Epithelial cell of prostate (primary cell): Measurements from ENCODE around the gene LCP1.

Source experiments
- DNase-seq: peaks from one replicate; pipeline ENCODE4 v3.0.0-alpha.2; 2011; ENCODE audit warnings: low read depth, low spot score
- H3K27ac ChIP-seq: fragments of 450-650 bp; 2 replicates; pipeline ENCODE4 v1.5.1; 2017; ENCODE audit warnings: mild to moderate bottlenecking

The LCP1 gene

DNA sequence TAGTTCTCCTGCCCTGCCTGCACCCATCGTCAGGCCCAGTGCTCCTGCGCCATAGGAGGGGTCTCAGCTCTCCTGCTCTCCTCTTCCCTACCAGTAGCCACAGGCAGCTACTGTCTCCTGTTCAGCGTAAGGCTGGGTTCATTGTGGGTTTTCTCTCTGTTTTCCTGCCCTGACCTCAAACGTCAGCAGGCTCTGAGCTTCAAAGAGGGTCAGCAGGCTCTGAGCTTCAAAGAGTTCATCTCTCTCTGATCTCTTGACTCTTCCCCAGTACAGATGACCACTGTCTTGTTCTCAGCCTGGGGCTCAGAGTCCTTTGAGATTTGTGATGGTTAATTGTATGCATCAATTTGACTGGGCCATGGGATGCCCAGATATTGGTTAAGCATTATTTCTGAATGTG, 72.5 kb downstream of the LCP1 start:
- no peak for DNase-seq
- H3K27ac ChIP-seq = no peak overlapping the region

DNA sequence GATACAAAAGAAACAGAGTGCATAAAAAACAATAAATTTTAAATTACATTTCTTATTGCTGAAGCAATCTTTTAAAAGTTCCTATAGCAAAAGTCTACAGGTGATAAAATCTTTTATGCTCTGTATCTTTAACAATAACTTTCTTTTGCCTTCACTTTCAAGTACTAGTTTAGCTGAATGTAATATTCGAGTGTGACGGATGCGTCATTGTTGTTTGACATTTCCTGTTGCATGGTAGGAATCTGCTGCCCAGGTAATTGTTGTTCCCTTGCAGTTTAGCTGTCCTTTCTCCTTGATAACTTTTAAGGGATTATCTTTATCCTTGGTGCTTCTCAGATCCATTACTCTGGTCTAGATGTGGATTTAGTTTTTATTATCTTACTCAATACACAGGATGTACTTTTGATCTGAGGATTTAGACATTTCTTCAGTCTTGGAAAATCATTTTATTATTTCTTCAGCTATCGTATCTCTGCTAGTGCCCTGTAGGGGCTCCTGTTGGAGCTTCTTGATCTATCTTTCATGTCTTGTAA, 75.1 kb downstream of the LCP1 start:
- H3K27ac ChIP-seq = no peak overlapping the region
- DNase-seq = no peak

DNA sequence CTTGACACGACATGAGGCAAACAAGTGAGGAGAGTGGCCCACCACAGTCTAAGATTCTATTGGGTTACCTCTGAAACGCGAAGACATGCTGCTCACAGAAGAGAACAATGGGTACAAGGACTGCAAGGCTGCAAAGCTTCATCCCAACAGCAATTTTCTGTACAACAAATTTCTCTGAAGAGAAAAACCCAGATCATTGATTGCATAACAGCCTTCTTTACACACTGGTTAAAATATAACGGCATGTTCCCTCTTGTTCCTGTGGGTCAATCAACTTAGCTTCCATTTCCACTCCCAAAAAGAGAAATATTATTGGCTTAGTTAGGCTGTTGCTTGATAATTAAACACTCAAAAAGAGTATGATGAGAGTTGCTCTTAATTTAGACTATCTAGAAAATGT, 77.1 kb downstream of the LCP1 start, which contains the start of gene CPB2:
CPB2 (minus strand) TSS at position 166 of the 400 bp plus-strand sequence; CDS start at position 142, 24 bp downstream.
- DNase-seq = no peak
- no peak within 1 kb of the TSS for H3K27ac ChIP-seq

DNA sequence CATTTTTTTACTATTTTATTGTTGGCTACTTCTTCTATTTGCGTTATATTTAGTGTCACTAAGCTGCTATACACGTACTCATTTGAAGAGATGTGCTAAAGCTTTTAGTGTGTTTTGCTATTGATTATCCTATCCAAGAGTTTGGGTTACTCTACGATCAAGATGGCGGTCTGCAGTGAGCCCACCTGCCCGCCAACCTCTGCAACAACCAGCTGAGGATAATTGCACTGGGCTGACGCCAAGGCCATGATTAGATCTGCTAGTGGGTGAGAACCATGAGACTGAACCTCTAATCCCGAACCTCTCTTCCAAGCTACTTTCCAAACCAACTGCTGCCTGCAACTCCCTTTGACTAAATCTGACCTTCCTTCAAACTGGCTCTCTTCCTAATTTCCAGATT, 78.9 kb downstream of the LCP1 start:
- DNase-seq = no peak
- H3K27ac ChIP-seq = no peak overlapping the region

DNA sequence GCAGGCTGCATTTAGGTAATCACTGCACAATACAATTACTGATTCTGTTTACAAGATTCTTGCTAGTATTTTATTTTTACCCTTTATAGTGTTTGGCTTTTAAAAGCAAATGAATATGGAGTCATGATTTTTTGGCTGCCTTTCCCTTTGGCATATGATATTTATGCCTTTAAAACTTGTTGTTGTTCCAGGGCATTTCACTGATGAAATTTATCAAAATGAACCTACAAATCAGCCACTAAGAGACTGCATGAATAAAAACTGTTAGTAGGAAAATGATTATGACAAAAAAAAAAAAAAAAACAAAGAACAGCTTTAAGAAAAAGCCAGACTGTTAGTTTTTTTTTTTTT, 79.7 kb downstream of the LCP1 start:
- DNase-seq = no peak
- H3K27ac ChIP-seq = no peak overlapping the region

DNA sequence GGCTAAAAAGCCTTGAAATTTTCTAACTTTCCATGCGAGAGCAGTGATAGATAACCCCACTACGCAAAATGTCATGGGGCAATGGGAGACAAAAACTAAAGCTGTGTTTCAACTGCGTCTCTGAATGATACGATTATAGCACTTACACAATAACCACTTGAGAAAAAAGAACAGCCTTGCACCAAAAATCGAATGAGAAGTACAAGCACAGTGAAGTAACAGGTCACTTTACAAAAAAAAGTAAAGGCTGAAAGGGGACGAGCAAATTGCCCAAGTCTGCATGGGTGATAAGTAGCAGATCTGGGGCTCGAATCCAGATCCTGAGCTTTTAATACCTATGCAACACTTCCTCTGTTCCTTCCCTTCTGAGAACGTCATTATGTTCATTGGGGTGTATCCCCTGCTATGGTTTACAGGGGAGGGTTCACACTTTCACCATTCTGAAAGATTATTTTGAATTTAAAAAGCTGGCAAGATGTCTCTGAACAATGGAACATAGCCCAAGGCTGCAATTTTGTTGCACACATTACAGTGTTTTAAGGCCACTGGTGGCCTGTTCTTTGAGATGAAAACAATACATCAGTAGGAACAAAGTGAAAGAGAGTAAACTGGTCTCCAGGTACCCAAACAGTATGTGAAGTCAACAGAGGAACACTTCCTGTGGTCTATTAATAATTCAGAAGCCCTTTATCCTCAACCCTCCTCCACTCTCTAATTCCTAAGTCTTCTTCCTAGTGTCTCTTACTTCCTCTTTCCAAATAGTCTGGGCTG, 80.3 kb downstream of the LCP1 start:
- no peak overlapping the region for H3K27ac ChIP-seq
- no peak for DNase-seq

DNA sequence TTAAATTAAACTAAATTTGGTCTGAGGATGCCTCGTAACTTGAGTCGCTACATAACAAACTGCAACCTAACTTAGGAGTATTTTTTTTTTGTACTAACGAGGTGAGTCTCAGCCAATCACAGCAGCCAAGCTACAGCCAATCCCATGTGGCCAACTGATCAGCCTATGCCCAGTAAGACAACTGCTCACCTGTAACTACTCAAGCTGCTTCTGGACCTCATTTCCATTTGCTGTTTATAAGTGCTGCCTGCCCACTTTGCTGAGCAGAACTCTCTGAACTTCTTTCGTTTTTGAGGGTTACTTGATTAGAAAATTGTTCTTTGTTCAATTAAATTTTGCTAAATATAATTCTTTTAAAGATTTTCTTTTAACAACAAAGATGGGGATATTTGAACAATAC, 81.0 kb downstream of the LCP1 start:
- DNase-seq = no peak
- H3K27ac ChIP-seq = no peak overlapping the region

DNA sequence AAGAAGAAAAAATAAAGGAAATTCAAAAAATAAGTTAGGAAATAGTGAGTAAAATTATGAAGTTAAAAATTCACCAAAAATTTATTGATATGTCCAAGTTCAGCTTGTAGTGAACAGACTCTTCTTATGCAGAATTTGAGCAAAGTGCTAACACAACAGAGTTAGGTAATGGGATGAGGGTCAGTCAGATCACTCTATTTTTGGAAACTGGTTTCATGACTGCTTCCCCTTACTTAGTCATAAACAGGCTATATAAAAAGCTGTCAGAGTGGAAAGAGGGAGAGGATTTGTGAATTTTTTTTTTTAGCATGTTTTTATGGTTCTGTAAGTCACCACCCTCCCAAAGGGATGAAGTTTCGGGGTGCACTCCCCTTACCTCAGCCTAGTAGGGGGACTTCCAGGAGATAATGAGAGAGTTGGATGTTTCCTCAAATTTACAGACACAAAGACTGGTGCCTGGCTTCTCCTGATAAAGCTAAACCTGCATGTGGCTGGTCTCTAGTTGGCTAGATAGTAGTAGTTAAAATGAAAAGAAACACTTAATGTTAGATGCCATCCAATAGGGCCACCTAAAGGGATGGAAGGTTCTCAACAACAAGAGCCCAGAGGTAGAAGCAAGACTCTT, 81.7 kb downstream of the LCP1 start:
- no peak for DNase-seq

DNA sequence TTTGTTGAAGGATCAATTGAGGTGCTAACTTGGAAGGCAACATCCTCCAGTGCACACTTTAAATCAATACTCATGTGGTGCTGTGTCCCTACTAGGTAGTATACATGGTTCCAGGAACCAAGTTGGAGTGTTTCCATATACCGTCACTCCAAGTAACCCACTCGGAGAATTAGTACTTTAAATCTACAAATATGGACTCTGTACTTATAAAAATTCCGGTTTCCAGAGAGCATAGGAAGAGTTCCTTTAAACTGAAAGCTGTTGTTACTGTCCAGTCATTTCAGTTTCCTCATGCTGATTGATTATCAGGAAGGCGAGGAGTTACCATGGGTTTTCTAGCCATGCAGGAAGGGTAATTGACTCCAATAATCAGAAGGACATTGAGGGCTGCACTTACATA, 84.3 kb downstream of the LCP1 start:
- no peak for DNase-seq
- H3K27ac ChIP-seq = no peak overlapping the region

More for the DNA sequence above, 81.7 kb downstream of the LCP1 start:
- no peak overlapping the region for H3K27ac ChIP-seq

DNA sequence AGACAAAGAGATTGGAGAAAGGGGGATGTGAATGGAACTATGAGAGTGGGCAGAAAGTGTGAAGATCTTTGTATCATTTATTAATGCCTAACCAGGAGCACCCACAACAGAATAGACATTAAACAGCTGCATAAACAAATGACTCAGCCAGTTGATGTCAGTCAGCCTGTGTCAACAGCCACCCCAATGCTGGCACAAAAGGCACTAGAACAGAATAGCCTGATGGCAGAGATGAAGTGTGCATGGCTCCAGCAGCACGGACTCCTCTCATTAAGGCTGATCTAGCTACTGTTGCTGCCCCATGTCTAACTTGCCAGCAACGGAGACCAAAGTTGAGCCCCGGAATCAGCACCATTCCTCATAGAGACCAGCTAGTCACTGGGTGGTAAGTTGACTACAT, 85.0 kb downstream of the LCP1 start:
- no peak overlapping the region for H3K27ac ChIP-seq
- DNase-seq = no peak

DNA sequence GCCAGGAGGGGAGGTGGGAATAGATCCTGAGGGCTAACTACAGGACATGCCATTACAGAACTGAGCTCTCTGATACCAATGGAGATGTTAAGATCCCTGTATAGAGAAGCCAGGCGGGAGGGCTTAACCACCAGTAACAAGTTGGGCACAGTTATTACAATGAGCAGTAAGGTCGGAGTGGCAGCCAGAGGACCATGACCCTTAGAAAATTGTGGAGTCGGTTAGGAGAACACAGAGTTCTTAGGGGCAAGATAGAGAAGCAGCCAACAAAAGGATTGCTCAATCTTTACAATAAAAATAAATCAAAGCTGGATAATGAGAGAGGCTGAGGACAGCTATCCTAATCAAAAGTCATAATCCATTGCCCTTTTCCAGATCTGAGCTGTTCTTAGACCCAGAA, 87.5 kb downstream of the LCP1 start:
- no peak for DNase-seq
- no peak overlapping the region for H3K27ac ChIP-seq

DNA sequence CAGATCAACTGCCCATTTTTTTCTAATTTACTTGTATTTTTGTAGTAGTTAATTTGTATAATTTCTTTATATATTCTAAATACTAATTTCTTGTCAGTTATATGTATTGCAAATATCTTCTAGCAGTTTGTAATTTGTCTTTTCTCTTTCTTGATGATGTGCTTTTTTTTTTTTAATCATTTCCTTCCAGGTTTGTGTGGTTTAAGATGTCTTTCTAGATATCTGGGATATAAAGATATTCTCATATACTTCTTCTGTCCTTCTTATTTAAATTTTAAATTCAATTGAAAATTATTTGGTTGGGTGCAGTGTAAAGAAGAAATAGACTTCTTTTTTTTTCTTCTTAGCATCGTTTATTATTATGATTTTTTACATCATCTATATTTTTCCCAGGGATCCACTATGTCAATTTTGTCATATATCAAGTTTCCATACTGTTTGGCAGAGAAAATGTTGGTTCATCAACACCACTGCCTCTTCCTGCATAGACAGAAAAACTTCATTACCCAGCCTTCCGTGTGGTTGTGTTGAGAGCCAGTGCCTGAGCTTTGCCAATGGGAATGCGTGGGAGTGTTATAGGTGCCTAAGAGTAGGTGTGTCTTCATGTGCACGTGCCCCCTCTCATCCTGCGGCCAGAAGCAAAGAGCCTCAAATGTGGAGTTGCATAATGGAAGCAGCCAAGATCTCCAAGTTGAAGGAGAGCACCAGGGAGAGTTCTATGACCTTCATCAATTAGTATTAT, 93.0 kb downstream of the LCP1 start:
- no peak for DNase-seq

DNA sequence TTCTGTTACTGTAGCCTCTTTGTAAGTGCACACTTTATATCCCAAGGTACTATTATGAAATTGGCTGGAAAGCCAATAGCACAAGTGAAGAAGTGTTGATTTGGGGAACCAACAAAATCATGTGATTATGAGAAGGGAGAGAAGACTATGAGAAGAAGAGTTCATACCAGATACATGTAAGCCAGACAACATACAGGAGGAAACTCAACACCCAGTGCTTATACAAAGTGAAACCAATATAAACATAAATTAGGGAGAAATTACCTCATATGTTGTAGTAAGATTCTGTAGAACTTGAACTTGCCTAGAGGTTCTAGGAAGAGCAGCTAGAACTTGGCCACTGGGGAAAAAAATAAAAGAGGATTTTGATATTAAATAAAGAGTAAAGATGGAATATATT, 94.5 kb downstream of the LCP1 start:
- no peak for DNase-seq
- no peak overlapping the region for H3K27ac ChIP-seq

More for the DNA sequence above, 93.0 kb downstream of the LCP1 start:
- no peak overlapping the region for H3K27ac ChIP-seq

DNA sequence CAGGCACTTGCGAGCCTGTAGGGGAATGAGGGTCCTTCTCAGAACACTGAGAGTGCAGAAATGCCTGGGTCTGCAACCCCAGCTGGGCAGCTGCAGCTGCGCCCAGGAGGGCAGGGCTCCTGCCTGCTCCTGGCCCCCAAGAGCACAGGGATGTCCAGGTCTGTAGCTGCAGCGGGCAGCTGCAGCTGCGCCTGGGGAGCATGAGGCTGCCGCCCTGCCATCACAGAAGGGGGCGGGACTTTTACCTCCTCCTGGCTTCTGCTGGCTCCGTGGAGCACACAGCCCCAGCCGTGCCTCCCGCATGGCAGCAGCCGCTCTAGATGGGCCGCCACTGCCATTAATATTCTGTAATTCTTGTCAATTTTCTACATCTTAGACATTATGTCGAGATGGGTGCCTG, 95.0 kb downstream of the LCP1 start:
- DNase-seq = no peak
- no peak overlapping the region for H3K27ac ChIP-seq

DNA sequence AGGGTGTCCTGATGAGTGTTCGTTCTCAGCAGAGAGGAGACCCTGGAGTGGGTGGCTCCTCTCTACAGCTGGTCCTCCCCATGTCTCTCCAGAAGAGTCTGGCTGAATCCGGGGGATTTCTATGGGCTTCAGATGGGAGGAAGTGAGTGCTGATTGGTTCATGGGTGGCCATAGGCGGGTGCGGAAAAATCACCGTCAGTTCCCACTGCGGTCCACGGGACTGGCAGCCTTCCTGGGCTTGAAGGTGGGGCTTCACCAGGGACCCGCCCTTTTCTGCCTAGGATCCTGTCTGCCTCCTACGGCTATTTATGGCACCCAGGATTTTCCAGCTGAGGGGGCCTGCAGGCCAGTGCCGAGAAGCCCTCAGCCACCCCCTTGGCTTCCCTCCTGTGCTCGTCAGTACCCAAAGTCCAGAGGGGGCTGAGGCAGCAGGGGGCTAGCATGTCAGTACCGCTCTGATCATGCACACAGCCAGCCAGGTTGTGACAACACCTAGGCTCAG, 95.5 kb downstream of the LCP1 start:
- no peak overlapping the region for H3K27ac ChIP-seq
- no peak for DNase-seq

DNA sequence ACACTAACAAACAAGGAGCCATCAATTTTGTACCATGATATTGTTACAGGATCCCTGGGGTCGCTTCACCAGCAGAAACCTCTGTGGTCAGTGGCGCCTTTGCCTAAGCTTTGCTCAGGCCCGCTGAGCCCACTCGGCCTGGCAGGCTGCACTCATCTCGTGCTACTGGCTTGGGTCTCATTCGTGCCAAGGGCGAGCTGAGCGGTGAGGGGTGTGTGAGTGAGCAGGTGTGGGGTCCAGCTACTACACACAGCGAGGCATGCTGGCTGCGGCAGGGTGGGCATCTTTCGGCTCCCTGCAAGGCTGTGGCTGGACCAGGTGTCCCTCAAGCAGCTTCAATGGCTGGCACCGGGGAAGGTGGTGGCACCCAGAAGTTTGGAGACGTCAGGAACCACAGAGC, 96.2 kb downstream of the LCP1 start:
- no peak for DNase-seq
- no peak overlapping the region for H3K27ac ChIP-seq

DNA sequence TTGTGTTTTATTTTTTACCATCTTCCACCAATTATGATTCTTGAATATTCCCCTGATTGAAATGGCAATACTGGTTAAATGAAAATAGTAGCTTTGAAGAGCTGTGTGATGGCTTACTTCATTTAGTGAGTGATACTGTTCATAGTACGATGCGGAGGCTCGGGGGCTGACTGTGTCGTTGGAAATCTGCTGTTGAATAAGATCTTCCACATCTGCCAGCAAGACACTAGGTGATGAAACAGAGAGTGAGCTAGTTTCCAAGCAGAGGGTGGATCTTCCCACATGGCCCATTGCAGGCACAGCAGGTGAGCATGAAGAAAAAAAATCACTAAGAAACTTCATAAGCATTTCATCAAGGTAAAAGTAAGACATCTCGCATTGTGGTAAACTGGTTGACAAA, 99.7 kb downstream of the LCP1 start:
- no peak for DNase-seq

DNA sequence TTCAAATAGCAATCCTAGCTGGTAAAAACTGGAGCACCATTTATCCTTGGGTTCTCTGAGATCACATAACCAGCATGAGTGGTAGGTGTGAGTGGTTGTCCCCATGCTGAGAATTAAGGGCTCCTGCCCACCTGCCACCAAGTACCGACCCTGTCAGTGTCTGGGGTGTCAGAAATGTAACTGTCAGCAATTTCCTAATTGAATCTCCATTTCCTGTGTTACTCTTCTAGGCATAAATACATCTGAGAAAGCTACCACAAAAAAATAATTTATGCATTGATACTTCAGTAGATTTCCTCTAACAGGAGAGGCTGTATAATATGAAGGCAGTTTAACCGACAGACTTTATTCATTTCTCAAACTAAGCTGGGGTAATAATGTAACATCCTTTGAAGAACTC, 102.2 kb downstream of the LCP1 start:
- DNase-seq = no peak

More for the DNA sequence above, 99.7 kb downstream of the LCP1 start:
- no peak overlapping the region for H3K27ac ChIP-seq

DNA sequence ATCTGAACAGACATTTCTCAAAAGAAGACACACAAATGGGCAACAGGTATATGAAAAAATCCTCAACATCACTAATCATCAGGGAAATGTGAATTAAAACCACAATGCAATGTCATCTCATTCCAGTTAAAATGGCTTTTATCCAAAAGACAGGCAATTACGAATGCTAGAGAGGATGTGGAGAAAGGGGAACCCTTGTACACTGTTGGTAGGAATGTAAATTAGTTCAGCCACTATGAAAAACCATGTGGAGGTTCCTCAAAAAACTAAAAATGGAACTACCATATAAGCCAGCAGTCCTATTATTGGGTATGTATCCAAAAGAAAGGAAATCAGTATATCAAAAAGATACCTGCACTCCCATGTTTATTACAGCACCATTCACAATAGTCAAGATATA, 104.7 kb downstream of the LCP1 start:
- H3K27ac ChIP-seq = no peak overlapping the region
- DNase-seq = no peak

More for the DNA sequence above, 102.2 kb downstream of the LCP1 start:
- no peak overlapping the region for H3K27ac ChIP-seq

DNA sequence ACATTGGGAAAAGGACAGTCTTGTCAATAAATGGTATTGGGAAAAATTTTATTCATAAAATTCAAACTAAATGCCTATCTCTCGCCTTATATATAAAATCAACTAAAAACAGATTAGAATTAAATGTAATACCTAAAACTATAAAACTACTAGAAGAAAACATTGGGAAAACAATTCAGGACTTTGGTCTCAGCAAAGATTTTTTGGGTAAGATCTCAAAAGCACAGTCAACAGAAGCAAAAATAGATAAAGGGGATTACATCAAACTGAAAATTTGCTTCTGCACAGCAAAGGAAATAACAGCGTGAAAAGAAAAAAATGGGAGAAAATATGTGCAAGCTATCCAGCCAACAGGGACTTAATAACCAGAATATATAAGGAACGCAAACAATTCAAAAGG, 105.2 kb downstream of the LCP1 start:
- DNase-seq = no peak
- H3K27ac ChIP-seq = no peak overlapping the region
